Peyer's patch (tissue), 4 donors: ENCODE data around the gene IMPA2.

Source experiments
- CTCF ChIP-seq, 6 experiments: fragments of 450-650 bp in 4 of 6; fragments of 200-600 bp in 2 of 6; sonication (generic) in 1 of 6; IDR thresholded peaks; one replicate each; pipeline ENCODE4 v1.5.1; 2017 to 2019; ENCODE audit warnings: antibody characterized with exemption in 6 of 6, mild to moderate bottlenecking in 3 of 6, moderate library complexity in 1 of 6
- POLR2A ChIP-seq, 2 donors: fragments of 450-650 bp; IDR thresholded peaks; one replicate each; pipeline ENCODE4 v1.5.1; 2017; ENCODE audit warnings: antibody characterized with exemption in 2 of 2, mild to moderate bottlenecking in 2 of 2, moderate library complexity in 2 of 2

GRCh38 chr18:11980163-11980493, 1.2 kb upstream of the IMPA2 start:
- TF ChIP-seq CTCF (IDR thresholded peaks at IDR 0.05) (no peak), POLR2A (IDR thresholded peaks at IDR 0.05) (no peak)
